ENCODE results near the gene NOM1. TPM values are rescaled to one million over a fixed set of nuclear protein-coding genes. Genes with fewer than 3 reads are reported as not detected.
"Not testable (repeated sequence)": the region's sequence is repeated elsewhere in the genome, so short reads cannot be mapped to it uniquely, and the experiment has no call there.

NOM1 gene
- total and polyA plus RNA-seq, 2 experiments from 2014 or later = 17.7 to 36.5 TPM

DNA sequence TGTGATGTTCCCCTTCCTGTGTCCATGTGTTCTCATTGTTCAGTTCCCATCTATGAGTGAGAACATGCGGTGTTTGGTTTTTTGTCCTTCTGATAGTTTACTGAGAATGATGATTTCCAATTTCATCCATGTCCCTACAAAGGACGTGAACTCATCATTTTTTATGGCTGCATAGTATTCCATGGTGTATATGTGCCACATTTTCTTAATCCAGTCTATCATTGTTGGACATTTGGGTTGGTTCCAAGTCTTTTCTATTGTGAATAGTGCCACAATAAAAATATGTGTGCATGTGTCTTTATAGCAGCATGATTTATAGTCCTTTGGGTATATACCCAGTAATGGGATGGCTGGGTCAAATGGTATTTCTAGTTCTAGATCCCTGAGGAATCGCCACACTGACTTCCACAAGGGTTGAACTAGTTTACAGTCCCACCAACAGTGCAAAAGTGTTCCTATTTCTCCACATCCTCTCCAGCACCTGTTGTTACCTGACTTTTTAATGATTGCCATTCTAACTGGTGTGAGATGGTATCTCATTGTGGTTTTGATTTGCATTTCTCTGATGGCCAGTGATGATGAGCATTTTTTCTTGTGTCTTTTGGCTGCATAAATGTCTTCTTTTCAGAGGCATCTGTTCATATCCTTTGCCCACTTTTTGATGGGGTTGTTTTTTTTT lies 39.8 kb upstream of the NOM1 start:
- not testable (repeated sequence) for ATAC-seq; DNase-seq (ENCODE audit: low spot score); H2AFZ ChIP-seq; H4K20me1 ChIP-seq (replicated peaks; ENCODE audit: insufficient read depth); H3K27ac ChIP-seq (ENCODE audit: low read depth); H3K9me3 Mint-ChIP-seq; H3K79me2 ChIP-seq (replicated peaks; ENCODE audit: insufficient read depth); H3K4me3 Mint-ChIP-seq; H3K27me3 ChIP-seq (ENCODE audit: insufficient read depth); H3K36me3 Mint-ChIP-seq (ENCODE audit: low read depth); H3K36me3 ChIP-seq (ENCODE audit: insufficient read depth); H3K4me1 ChIP-seq (ENCODE audit: insufficient read depth); H3K27ac Mint-ChIP-seq; H3K9me2 ChIP-seq (ENCODE audit: insufficient read depth); H3K4me1 Mint-ChIP-seq; H3F3A ChIP-seq (replicated peaks; ENCODE audit: low read depth); H3K4me3 ChIP-seq; H3K27me3 Mint-ChIP-seq (ENCODE audit: insufficient read depth, low read depth, poor library complexity); H3K4me2 ChIP-seq

DNA sequence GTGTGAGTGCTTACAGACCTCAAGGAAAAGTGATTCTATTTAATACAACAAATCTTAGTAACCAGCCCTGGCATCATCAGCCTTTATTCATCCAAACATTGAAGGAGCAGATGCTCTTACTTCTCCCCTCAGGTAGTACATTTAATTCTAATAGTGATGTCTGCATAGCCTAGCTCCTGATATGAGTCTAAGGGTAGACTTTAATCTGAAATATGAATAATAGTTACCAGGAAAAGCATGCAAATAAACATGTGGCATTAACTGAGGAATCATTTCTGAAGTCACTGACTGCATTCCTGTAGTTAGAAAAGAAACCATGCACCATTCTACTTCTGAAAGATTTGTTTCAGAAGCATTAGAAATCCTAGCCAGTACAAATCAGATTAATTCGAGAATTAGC lies 30.9 kb upstream of the NOM1 start:
- peaks cover 5% of the 10 kb centered on the region for H3K27me3 Mint-ChIP-seq (ENCODE audit: insufficient read depth, low read depth, poor library complexity)
- no peaks in the 10 kb centered on the region for H3F3A ChIP-seq (replicated peaks; ENCODE audit: low read depth)
- no peaks in the 10 kb centered on the region for H3K27me3 ChIP-seq (ENCODE audit: insufficient read depth)
- H3K4me2 ChIP-seq = no peak overlapping the region
- no peaks in the 10 kb centered on the region for H3K79me2 ChIP-seq (replicated peaks; ENCODE audit: insufficient read depth)
- H3K9me3 Mint-ChIP-seq = peaks cover 22% of the 10 kb centered on the region
- H2AFZ ChIP-seq = no peak overlapping the region
- peaks cover 8% of the 10 kb centered on the region for H3K36me3 Mint-ChIP-seq (ENCODE audit: low read depth)
- no peaks in the 10 kb centered on the region; the same call in 2 of the 3 replicates for H3K4me1 Mint-ChIP-seq
- H3K4me3 Mint-ChIP-seq = no peak overlapping the region
- H3K9me2 ChIP-seq (ENCODE audit: insufficient read depth) = no peaks in the 10 kb centered on the region
- no peaks in the 10 kb centered on the region for H3K4me1 ChIP-seq (ENCODE audit: insufficient read depth)
- no peaks in the 10 kb centered on the region for H4K20me1 ChIP-seq (replicated peaks; ENCODE audit: insufficient read depth)
- no peaks in the 10 kb centered on the region for H3K36me3 ChIP-seq (ENCODE audit: insufficient read depth)
- H3K27ac ChIP-seq (ENCODE audit: low read depth) = no peak overlapping the region
- ATAC-seq (no peak), DNase-seq (ENCODE audit: low spot score) (no peak)
- H3K27ac Mint-ChIP-seq = no peak overlapping the region
- H3K4me3 ChIP-seq = no peak overlapping the region
- TF ChIP-seq, protein P1, sequence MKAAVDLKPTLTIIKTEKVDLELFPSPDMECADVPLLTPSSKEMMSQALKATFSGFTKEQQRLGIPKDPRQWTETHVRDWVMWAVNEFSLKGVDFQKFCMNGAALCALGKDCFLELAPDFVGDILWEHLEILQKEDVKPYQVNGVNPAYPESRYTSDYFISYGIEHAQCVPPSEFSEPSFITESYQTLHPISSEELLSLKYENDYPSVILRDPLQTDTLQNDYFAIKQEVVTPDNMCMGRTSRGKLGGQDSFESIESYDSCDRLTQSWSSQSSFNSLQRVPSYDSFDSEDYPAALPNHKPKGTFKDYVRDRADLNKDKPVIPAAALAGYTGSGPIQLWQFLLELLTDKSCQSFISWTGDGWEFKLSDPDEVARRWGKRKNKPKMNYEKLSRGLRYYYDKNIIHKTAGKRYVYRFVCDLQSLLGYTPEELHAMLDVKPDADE (IDR thresholded peaks at IDR 0.05) = no peak
- TF ChIP-seq STAT1 (IDR thresholded peaks at IDR 0.05; ENCODE audit: unreplicated experiment) = no peak
- TF ChIP-seq, protein P2, sequence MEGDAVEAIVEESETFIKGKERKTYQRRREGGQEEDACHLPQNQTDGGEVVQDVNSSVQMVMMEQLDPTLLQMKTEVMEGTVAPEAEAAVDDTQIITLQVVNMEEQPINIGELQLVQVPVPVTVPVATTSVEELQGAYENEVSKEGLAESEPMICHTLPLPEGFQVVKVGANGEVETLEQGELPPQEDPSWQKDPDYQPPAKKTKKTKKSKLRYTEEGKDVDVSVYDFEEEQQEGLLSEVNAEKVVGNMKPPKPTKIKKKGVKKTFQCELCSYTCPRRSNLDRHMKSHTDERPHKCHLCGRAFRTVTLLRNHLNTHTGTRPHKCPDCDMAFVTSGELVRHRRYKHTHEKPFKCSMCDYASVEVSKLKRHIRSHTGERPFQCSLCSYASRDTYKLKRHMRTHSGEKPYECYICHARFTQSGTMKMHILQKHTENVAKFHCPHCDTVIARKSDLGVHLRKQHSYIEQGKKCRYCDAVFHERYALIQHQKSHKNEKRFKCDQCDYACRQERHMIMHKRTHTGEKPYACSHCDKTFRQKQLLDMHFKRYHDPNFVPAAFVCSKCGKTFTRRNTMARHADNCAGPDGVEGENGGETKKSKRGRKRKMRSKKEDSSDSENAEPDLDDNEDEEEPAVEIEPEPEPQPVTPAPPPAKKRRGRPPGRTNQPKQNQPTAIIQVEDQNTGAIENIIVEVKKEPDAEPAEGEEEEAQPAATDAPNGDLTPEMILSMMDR (conservative IDR thresholded peaks at IDR 0.05; ENCODE audit: low read depth in 2 of 2) = no peak
- TF ChIP-seq EZH2phosphoT487 (IDR thresholded peaks at IDR 0.05; ENCODE audit: unreplicated experiment) = no peak
- TF ChIP-seq CREB1 (CRISPR knock-in tag; IDR thresholded peaks at IDR 0.05; ENCODE audit: low read depth) = no peak
- no peak for TF ChIP-seq ZNF331 (CRISPR knock-in tag; IDR thresholded peaks at IDR 0.05; ENCODE audit: low read depth)
- TF ChIP-seq, protein P3, sequence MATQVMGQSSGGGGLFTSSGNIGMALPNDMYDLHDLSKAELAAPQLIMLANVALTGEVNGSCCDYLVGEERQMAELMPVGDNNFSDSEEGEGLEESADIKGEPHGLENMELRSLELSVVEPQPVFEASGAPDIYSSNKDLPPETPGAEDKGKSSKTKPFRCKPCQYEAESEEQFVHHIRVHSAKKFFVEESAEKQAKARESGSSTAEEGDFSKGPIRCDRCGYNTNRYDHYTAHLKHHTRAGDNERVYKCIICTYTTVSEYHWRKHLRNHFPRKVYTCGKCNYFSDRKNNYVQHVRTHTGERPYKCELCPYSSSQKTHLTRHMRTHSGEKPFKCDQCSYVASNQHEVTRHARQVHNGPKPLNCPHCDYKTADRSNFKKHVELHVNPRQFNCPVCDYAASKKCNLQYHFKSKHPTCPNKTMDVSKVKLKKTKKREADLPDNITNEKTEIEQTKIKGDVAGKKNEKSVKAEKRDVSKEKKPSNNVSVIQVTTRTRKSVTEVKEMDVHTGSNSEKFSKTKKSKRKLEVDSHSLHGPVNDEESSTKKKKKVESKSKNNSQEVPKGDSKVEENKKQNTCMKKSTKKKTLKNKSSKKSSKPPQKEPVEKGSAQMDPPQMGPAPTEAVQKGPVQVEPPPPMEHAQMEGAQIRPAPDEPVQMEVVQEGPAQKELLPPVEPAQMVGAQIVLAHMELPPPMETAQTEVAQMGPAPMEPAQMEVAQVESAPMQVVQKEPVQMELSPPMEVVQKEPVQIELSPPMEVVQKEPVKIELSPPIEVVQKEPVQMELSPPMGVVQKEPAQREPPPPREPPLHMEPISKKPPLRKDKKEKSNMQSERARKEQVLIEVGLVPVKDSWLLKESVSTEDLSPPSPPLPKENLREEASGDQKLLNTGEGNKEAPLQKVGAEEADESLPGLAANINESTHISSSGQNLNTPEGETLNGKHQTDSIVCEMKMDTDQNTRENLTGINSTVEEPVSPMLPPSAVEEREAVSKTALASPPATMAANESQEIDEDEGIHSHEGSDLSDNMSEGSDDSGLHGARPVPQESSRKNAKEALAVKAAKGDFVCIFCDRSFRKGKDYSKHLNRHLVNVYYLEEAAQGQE (IDR thresholded peaks at IDR 0.05; ENCODE audit: unreplicated experiment) = no peak
- TF ChIP-seq, protein P4, sequence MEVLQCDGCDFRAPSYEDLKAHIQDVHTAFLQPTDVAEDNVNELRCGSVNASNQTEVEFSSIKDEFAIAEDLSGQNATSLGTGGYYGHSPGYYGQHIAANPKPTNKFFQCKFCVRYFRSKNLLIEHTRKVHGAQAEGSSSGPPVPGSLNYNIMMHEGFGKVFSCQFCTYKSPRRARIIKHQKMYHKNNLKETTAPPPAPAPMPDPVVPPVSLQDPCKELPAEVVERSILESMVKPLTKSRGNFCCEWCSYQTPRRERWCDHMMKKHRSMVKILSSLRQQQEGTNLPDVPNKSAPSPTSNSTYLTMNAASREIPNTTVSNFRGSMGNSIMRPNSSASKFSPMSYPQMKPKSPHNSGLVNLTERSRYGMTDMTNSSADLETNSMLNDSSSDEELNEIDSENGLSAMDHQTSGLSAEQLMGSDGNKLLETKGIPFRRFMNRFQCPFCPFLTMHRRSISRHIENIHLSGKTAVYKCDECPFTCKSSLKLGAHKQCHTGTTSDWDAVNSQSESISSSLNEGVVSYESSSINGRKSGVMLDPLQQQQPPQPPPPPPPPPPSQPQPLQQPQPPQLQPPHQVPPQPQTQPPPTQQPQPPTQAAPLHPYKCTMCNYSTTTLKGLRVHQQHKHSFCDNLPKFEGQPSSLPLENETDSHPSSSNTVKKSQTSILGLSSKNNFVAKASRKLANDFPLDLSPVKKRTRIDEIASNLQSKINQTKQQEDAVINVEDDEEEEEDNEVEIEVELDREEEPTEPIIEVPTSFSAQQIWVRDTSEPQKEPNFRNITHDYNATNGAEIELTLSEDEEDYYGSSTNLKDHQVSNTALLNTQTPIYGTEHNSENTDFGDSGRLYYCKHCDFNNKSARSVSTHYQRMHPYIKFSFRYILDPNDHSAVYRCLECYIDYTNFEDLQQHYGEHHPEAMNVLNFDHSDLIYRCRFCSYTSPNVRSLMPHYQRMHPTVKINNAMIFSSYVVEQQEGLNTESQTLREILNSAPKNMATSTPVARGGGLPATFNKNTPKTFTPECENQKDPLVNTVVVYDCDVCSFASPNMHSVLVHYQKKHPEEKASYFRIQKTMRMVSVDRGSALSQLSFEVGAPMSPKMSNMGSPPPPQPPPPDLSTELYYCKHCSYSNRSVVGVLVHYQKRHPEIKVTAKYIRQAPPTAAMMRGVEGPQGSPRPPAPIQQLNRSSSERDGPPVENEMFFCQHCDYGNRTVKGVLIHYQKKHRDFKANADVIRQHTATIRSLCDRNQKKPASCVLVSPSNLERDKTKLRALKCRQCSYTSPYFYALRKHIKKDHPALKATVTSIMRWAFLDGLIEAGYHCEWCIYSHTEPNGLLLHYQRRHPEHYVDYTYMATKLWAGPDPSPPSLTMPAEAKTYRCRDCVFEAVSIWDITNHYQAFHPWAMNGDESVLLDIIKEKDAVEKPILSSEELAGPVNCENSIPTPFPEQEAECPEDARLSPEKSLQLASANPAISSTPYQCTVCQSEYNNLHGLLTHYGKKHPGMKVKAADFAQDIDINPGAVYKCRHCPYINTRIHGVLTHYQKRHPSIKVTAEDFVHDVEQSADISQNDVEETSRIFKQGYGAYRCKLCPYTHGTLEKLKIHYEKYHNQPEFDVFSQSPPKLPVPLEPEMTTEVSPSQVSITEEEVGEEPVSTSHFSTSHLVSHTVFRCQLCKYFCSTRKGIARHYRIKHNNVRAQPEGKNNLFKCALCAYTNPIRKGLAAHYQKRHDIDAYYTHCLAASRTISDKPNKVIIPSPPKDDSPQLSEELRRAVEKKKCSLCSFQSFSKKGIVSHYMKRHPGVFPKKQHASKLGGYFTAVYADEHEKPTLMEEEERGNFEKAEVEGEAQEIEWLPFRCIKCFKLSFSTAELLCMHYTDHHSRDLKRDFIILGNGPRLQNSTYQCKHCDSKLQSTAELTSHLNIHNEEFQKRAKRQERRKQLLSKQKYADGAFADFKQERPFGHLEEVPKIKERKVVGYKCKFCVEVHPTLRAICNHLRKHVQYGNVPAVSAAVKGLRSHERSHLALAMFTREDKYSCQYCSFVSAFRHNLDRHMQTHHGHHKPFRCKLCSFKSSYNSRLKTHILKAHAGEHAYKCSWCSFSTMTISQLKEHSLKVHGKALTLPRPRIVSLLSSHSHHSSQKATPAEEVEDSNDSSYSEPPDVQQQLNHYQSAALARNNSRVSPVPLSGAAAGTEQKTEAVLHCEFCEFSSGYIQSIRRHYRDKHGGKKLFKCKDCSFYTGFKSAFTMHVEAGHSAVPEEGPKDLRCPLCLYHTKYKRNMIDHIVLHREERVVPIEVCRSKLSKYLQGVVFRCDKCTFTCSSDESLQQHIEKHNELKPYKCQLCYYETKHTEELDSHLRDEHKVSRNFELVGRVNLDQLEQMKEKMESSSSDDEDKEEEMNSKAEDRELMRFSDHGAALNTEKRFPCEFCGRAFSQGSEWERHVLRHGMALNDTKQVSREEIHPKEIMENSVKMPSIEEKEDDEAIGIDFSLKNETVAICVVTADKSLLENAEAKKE (CRISPR knock-in tag; IDR thresholded peaks at IDR 0.05) = no peak
- no peak for TF ChIP-seq JUNB (IDR thresholded peaks at IDR 0.05; ENCODE audit: unreplicated experiment)

Measured in GM23338 (cell line).